ENCODE data around the gene KCNC4.

Gene KCNC4

DNA sequence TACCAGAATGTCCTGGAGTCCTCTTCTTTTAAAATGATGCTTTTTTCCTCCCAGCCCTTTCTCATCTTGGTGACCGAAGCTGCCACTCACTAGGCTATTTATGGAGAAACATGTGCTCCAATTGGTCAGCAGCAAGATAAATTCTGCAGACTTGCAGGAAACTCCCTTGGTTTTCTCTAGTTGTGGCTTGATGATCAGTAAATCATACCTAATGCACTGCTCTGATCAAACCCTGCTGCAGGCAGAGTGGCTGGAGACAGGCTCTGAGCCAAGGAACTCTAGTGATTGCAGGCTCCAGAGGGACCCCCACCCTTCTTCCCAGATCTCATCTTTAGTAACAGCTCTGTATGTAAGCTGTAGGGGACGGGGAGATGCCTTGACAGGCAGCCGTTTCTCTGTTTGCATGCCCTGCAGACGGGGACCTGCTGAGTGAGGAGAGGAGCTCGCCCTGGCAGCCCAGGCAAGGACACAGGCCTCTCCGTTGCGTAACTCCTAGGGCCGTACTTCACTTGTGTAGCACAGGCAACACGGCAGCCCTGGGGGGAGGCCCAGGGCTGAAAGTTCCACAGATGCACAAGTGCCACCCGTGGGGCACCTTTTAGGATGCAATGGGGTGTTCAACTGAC, 45.3 kb upstream of the KCNC4 start:
- Histone ChIP-seq H3K4me3 (replicated peaks; ENCODE audit: insufficient read depth, low read length) (no peak overlapping the region), H3K27ac (replicated peaks) (no peak overlapping the region), H3K27me3 (ENCODE audit: insufficient read depth, poor library complexity, severe bottlenecking) (peaks cover 2% of the 10 kb centered on the region)
- TF ChIP-seq SPI1 (IDR thresholded peaks at IDR 0.05; ENCODE audit: borderline replicate concordance, low read depth) = no peak
- no peak for TF ChIP-seq POLR2AphosphoS5 (IDR thresholded peaks at IDR 0.05; ENCODE audit: low read depth)
- TF ChIP-seq, protein P1, sequence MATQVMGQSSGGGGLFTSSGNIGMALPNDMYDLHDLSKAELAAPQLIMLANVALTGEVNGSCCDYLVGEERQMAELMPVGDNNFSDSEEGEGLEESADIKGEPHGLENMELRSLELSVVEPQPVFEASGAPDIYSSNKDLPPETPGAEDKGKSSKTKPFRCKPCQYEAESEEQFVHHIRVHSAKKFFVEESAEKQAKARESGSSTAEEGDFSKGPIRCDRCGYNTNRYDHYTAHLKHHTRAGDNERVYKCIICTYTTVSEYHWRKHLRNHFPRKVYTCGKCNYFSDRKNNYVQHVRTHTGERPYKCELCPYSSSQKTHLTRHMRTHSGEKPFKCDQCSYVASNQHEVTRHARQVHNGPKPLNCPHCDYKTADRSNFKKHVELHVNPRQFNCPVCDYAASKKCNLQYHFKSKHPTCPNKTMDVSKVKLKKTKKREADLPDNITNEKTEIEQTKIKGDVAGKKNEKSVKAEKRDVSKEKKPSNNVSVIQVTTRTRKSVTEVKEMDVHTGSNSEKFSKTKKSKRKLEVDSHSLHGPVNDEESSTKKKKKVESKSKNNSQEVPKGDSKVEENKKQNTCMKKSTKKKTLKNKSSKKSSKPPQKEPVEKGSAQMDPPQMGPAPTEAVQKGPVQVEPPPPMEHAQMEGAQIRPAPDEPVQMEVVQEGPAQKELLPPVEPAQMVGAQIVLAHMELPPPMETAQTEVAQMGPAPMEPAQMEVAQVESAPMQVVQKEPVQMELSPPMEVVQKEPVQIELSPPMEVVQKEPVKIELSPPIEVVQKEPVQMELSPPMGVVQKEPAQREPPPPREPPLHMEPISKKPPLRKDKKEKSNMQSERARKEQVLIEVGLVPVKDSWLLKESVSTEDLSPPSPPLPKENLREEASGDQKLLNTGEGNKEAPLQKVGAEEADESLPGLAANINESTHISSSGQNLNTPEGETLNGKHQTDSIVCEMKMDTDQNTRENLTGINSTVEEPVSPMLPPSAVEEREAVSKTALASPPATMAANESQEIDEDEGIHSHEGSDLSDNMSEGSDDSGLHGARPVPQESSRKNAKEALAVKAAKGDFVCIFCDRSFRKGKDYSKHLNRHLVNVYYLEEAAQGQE (IDR thresholded peaks at IDR 0.05; ENCODE audit: insufficient replicate concordance, low read depth) = no peak
- TF ChIP-seq, protein P2, sequence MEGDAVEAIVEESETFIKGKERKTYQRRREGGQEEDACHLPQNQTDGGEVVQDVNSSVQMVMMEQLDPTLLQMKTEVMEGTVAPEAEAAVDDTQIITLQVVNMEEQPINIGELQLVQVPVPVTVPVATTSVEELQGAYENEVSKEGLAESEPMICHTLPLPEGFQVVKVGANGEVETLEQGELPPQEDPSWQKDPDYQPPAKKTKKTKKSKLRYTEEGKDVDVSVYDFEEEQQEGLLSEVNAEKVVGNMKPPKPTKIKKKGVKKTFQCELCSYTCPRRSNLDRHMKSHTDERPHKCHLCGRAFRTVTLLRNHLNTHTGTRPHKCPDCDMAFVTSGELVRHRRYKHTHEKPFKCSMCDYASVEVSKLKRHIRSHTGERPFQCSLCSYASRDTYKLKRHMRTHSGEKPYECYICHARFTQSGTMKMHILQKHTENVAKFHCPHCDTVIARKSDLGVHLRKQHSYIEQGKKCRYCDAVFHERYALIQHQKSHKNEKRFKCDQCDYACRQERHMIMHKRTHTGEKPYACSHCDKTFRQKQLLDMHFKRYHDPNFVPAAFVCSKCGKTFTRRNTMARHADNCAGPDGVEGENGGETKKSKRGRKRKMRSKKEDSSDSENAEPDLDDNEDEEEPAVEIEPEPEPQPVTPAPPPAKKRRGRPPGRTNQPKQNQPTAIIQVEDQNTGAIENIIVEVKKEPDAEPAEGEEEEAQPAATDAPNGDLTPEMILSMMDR (IDR thresholded peaks at IDR 0.05; ENCODE audit: insufficient read depth, low read length) = no peak
- TF ChIP-seq GABPA (IDR thresholded peaks at IDR 0.05; ENCODE audit: low read depth) = no peak
- no peak for DNase-seq (ENCODE audit: low read depth in 1 of 2, low spot score in 1 of 2)

DNA sequence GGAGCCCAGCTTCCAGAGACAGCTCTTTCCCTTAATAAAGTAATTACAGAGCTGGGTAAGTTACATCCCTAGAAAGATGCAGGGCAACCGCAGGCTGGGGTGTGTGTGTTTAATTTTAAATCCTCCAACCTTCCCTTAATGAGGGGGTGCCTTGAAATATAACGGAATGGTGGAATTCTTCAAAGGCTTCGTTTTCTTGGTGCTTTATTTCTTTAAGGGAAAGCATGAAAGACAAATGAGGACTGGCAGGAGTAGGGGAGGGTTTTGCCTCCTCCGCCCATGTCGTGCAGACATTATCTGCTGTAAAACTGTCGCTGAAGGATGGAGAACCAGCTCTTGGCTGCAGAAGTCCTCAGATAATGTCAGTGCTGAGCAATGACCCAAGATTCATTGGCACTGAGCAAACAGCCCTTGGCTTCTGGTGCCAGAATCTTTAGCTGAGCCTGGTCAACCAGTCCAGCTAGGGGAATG, 44.3 kb upstream of the KCNC4 start:
- TF ChIP-seq POLR2AphosphoS5 (IDR thresholded peaks at IDR 0.05; ENCODE audit: low read depth) (no peak), GABPA (IDR thresholded peaks at IDR 0.05; ENCODE audit: low read depth) (no peak), SPI1 (IDR thresholded peaks at IDR 0.05; ENCODE audit: borderline replicate concordance, low read depth) (no peak)
- TF ChIP-seq, protein P2 (IDR thresholded peaks at IDR 0.05; ENCODE audit: insufficient read depth, low read length) = no peak
- TF ChIP-seq, protein P1 (IDR thresholded peaks at IDR 0.05; ENCODE audit: insufficient replicate concordance, low read depth) = no peak
- no peak for DNase-seq (ENCODE audit: low read depth in 1 of 2, low spot score in 1 of 2)
- Histone ChIP-seq H3K4me3 (replicated peaks; ENCODE audit: insufficient read depth, low read length) (no peak overlapping the region), H3K27me3 (ENCODE audit: insufficient read depth, poor library complexity, severe bottlenecking) (peaks cover 2% of the 10 kb centered on the region), H3K27ac (replicated peaks) (no peak overlapping the region)

DNA sequence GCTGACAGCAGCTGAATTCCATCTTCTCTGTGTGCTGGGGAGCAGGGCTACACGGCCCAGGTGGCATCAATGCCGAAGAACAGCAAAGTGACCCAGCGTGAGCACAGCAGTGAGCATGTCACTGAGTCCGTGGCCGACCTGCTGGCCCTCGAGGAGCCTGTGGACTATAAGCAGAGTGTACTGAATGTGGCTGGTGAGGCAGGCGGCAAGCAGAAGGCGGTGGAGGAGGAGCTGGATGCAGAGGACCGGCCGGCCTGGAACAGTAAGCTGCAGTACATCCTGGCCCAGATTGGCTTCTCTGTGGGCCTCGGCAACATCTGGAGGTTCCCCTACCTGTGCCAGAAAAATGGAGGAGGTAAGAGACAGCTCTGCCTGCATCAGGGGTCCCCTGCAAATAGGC, 43.3 kb upstream of the KCNC4 start:
- no peak overlapping the region for H3K4me3 ChIP-seq (replicated peaks; ENCODE audit: insufficient read depth, low read length)
- DNase-seq (ENCODE audit: low read depth in 1 of 2, low spot score in 1 of 2) = no peak
- no peak overlapping the region for H3K27ac ChIP-seq (replicated peaks)
- H3K27me3 ChIP-seq (ENCODE audit: insufficient read depth, poor library complexity, severe bottlenecking) = peaks cover 2% of the 10 kb centered on the region
- TF ChIP-seq, protein P1 (IDR thresholded peaks at IDR 0.05; ENCODE audit: insufficient replicate concordance, low read depth) = no peak
- TF ChIP-seq POLR2AphosphoS5 (IDR thresholded peaks at IDR 0.05; ENCODE audit: low read depth) = no peak
- TF ChIP-seq GABPA (IDR thresholded peaks at IDR 0.05; ENCODE audit: low read depth) = no peak
- TF ChIP-seq, protein P2 (IDR thresholded peaks at IDR 0.05; ENCODE audit: insufficient read depth, low read length) = no peak
- TF ChIP-seq SPI1 (IDR thresholded peaks at IDR 0.05; ENCODE audit: borderline replicate concordance, low read depth) = no peak
